H9 (cell line): Measurements from ENCODE around the gene ANXA4. TPM values are rescaled to one million over a fixed set of nuclear protein-coding genes. Genes with fewer than 3 reads are reported as not detected.
A peak's percentile ranks its signal among the peaks of the same experiment; 100 is the strongest.

Experiments used
- DNase-seq: peaks from one replicate; pipeline ENCODE4 v3.0.0-alpha.2; 2017
- H2AFZ ChIP-seq: one replicate; pipeline ENCODE4 v1.6.1; 2013; ENCODE audit warnings: mild to moderate bottlenecking, low read length, control low read depth, moderate library complexity
- H2AK5ac ChIP-seq: 2 replicates; pipeline ENCODE4 v1.6.1; 2013; ENCODE audit warnings: low read length, control low read depth, mixed read lengths; ENCODE audit not compliant: insufficient read length
- H2BK120ac ChIP-seq: one replicate; pipeline ENCODE4 v1.6.1; 2013; ENCODE audit warnings: low read depth, mild to moderate bottlenecking, low read length, control low read depth, inconsistent platforms; ENCODE audit not compliant: poor library complexity, severe bottlenecking
- H2BK12ac ChIP-seq: 2 replicates; pipeline ENCODE4 v1.6.1; 2013; ENCODE audit warnings: low read length, control low read depth, mixed read lengths, low read depth; ENCODE audit not compliant: insufficient read length
- H2BK15ac ChIP-seq: 2 replicates; pipeline ENCODE4 v1.6.1; 2013; ENCODE audit warnings: low read depth, low read length, control low read depth
- H2BK20ac ChIP-seq: one replicate; pipeline ENCODE4 v1.6.1; 2013; ENCODE audit warnings: low read depth, mild to moderate bottlenecking, low read length, control low read depth, inconsistent platforms; ENCODE audit not compliant: poor library complexity, severe bottlenecking
- H2BK5ac ChIP-seq: 2 replicates; pipeline ENCODE4 v1.6.1; 2013; ENCODE audit warnings: low read length, control low read depth, mixed read lengths; ENCODE audit not compliant: insufficient read length
- H3K14ac ChIP-seq: 2 replicates; pipeline ENCODE4 v1.6.1; 2013; ENCODE audit warnings: low read length, control low read depth; ENCODE audit not compliant: insufficient read depth
- H3K18ac ChIP-seq: 2 replicates; pipeline ENCODE4 v1.6.1; 2013; ENCODE audit warnings: low read depth, mild to moderate bottlenecking, mixed read lengths, low read length, control low read depth; ENCODE audit not compliant: insufficient read length
- H3K23ac ChIP-seq: 2 replicates; pipeline ENCODE4 v1.6.1; 2013; ENCODE audit warnings: low read length, control low read depth, mixed read lengths, low read depth; ENCODE audit not compliant: insufficient read length
- H3K23me2 ChIP-seq: 2 replicates; pipeline ENCODE4 v1.6.1; 2013; ENCODE audit warnings: low read depth, mild to moderate bottlenecking, mixed read lengths, low read length, control low read depth; ENCODE audit not compliant: insufficient read length, poor library complexity, severe bottlenecking
- H3K27ac ChIP-seq: 2 replicates; pipeline ENCODE4 v1.5.1; 2013; ENCODE audit warnings: low read length, control low read depth, mixed read lengths, low read depth; ENCODE audit not compliant: insufficient read length
- H3K27me3 ChIP-seq: 2 replicates; pipeline ENCODE4 v1.6.1; 2013; ENCODE audit warnings: low read length, control low read depth, inconsistent platforms; ENCODE audit not compliant: insufficient read depth
- H3K4ac ChIP-seq: 2 replicates; pipeline ENCODE4 v1.6.1; 2013; ENCODE audit warnings: low read depth, mild to moderate bottlenecking, control low read depth, inconsistent platforms, low read length, moderate library complexity
- H3K4me1 ChIP-seq: 2 replicates; pipeline ENCODE4 v1.6.1; 2013; ENCODE audit warnings: low read length, control low read depth, inconsistent platforms; ENCODE audit not compliant: insufficient read depth
- H3K4me2 ChIP-seq: 2 replicates; pipeline ENCODE4 v1.6.1; 2013; ENCODE audit warnings: low read length, control low read depth, mixed read lengths; ENCODE audit not compliant: insufficient read length, insufficient read depth
- H3K56ac ChIP-seq: 2 replicates; pipeline ENCODE4 v1.6.1; 2013; ENCODE audit warnings: low read depth, mild to moderate bottlenecking, mixed read lengths, low read length, control low read depth; ENCODE audit not compliant: insufficient read length
- H3K79me1 ChIP-seq: 2 replicates; pipeline ENCODE4 v1.6.1; 2013; ENCODE audit warnings: low read depth, mild to moderate bottlenecking, moderate library complexity, low read length, control low read depth, inconsistent platforms; ENCODE audit not compliant: insufficient read depth, poor library complexity, severe bottlenecking
- H3K79me2 ChIP-seq: 2 replicates; pipeline ENCODE4 v1.6.1; 2013; ENCODE audit warnings: low read length, control low read depth, inconsistent platforms; ENCODE audit not compliant: insufficient read depth
- H3K9ac ChIP-seq: 2 replicates; pipeline ENCODE4 v1.6.1; 2013; ENCODE audit warnings: low read length, control low read depth, mixed read lengths; ENCODE audit not compliant: insufficient read length; ENCODE audit errors: extremely low read depth
- H3K9me3 ChIP-seq: one replicate; pipeline ENCODE4 v1.6.1; 2013; ENCODE audit warnings: low read depth, low read length, inconsistent platforms; ENCODE audit not compliant: control insufficient read depth
- H3T11ph ChIP-seq: one replicate; pipeline ENCODE4 v1.6.1; 2013; ENCODE audit warnings: mild to moderate bottlenecking, low read length, control low read depth, inconsistent platforms
- H4K20me1 ChIP-seq: one replicate; pipeline ENCODE4 v1.6.1; 2013; ENCODE audit not compliant: control insufficient read depth, insufficient read length, insufficient read depth
- H4K5ac ChIP-seq: 2 replicates; pipeline ENCODE4 v1.6.1; 2013; ENCODE audit warnings: low read depth, mild to moderate bottlenecking, mixed read lengths, low read length, control low read depth; ENCODE audit not compliant: insufficient read length
- H4K8ac ChIP-seq: replicated peaks from 2 replicates; pipeline ENCODE4 v1.6.1; 2013; ENCODE audit warnings: low read length, control low read depth, mixed read lengths, low read depth; ENCODE audit not compliant: insufficient read length
- H4K91ac ChIP-seq: 2 replicates; pipeline ENCODE4 v1.6.1; 2013; ENCODE audit warnings: low read depth, mild to moderate bottlenecking, moderate library complexity, mixed read lengths, low read length, control low read depth; ENCODE audit not compliant: insufficient read length
- H3K27ac Mint-ChIP-seq, 3 experiments: 2 replicates in 2 of 3; 3 replicates in 1 of 3; pipeline ENCODE4 v1.8.0; 2020 to 2021; ENCODE audit warnings: mixed read lengths in 3 of 3, mild to moderate bottlenecking in 1 of 3, moderate library complexity in 1 of 3
- H3K27me3 Mint-ChIP-seq: 2 replicates; pipeline ENCODE4 v1.8.0; 2021; ENCODE audit warnings: low read depth, mild to moderate bottlenecking, moderate library complexity, mixed read lengths
- H3K36me3 Mint-ChIP-seq, 3 experiments: 2 replicates in 2 of 3; 3 replicates in 1 of 3; pipeline ENCODE4 v1.8.0; 2020 to 2021; ENCODE audit warnings: low read depth in 3 of 3, mixed read lengths in 3 of 3; ENCODE audit not compliant: insufficient read depth in 1 of 3
- H3K4me1 Mint-ChIP-seq, 2 experiments: 2 replicates each; pipeline ENCODE4 v1.8.0; 2020; ENCODE audit warnings: mixed read lengths in 2 of 2
- H3K4me3 Mint-ChIP-seq, 2 experiments: 2 replicates in 1 of 2; 3 replicates in 1 of 2; pipeline ENCODE4 v1.8.0; 2020 to 2021; ENCODE audit warnings: mild to moderate bottlenecking in 2 of 2, mixed read lengths in 2 of 2, moderate library complexity in 1 of 2
- H3K9me3 Mint-ChIP-seq, 2 experiments: 2 replicates in 1 of 2; 3 replicates in 1 of 2; pipeline ENCODE4 v1.8.0; 2020; ENCODE audit warnings: mild to moderate bottlenecking in 2 of 2, mixed read lengths in 2 of 2, moderate library complexity in 1 of 2
- CTCF ChIP-seq: fragments of 200-600 bp; sonication (generic); conservative IDR thresholded peaks from 3 replicates; pipeline ENCODE4 v1.8.0; 2021; ENCODE audit warnings: antibody characterized with exemption, mild to moderate bottlenecking
- WGBS: extraction: QIAGEN DNeasy Blood & Tissue Kit; methylation state at CpG from one replicate; pipeline ENCODE4 v1.1.7; 2013; ENCODE audit warnings: missing lambda C conversion rate, low lambda C conversion rate, mixed read lengths; ENCODE audit not compliant: insufficient read length; ENCODE audit errors: extremely low coverage; 5-methylcytosine and 5-hydroxymethylcytosine counted together
- total RNA-seq: library from RNA; stranded (reverse); gene quantifications from 2 replicates; pipeline ENCODE4 v1.2.1, GENCODE V29; 2021

The ANXA4 gene
- total RNA-seq, 1 experiment from 2014 or later, result 14.4 TPM

- no CpG with 5 or more reads among the region's 9 CpGs for WGBS
- peak overlapping the region in 1 of 2 experiments; percentile 3; a peak in 1 of 5 replicates for H3K4me3 Mint-ChIP-seq
- no peak overlapping the region; the same call in 1 of the 2 replicates for H3K4ac ChIP-seq
- peaks cover 11 to 13% of the 10 kb centered on the region in 2 experiments for H3K9me3 Mint-ChIP-seq
- H3K23me2 ChIP-seq, result no peaks in the 10 kb centered on the region
- H3K79me1 ChIP-seq, result no peaks in the 10 kb centered on the region
- H3K27ac ChIP-seq, result no peak overlapping the region
- H3K9ac ChIP-seq, result no peak overlapping the region
- H4K20me1 ChIP-seq, result no peaks in the 10 kb centered on the region
- H4K8ac ChIP-seq, result no peak overlapping the region
- no peaks in the 10 kb centered on the region for H3K79me2 ChIP-seq
- no peaks in the 10 kb centered on the region for H3K9me3 ChIP-seq
- H3K23ac ChIP-seq, result no peak overlapping the region
- no peak overlapping the region for H3K14ac ChIP-seq
- H3K27ac Mint-ChIP-seq, result peak overlapping the region; percentile 84 to 95 (median 93); a peak in 6 of 7 replicates
- peaks cover 42 to 70% of the 10 kb centered on the region in 2 experiments for H3K4me1 Mint-ChIP-seq
- H2BK15ac ChIP-seq, result no peak overlapping the region
- peak overlapping the region; percentile 18 for H3K18ac ChIP-seq
- H3T11ph ChIP-seq, result no peak overlapping the region
- no peak overlapping the region for H3K56ac ChIP-seq
- no peak for TF ChIP-seq CTCF
- no peak overlapping the region for H2BK12ac ChIP-seq
- H2BK20ac ChIP-seq, result no peak overlapping the region
- no peak overlapping the region for H4K5ac ChIP-seq
- no peaks in the 10 kb centered on the region for H3K27me3 ChIP-seq
- H2BK5ac ChIP-seq, result no peak overlapping the region
- H3K36me3 Mint-ChIP-seq, result peaks cover 2 to 12% (median 2%) of the 10 kb centered on the region in 3 experiments; a peak in 4 of 7 replicates
- H3K27me3 Mint-ChIP-seq, result no peaks in the 10 kb centered on the region
- H4K91ac ChIP-seq, result no peak overlapping the region
- H2BK120ac ChIP-seq, result no peak overlapping the region
- H3K4me1 ChIP-seq, result peaks cover 15% of the 10 kb centered on the region
- no peak for DNase-seq
- no peak overlapping the region for H2AFZ ChIP-seq
- no peak overlapping the region for H2AK5ac ChIP-seq
- no peak overlapping the region for H3K4me2 ChIP-seq
Observed at GRCh38 chr2:69776886-69777785, 35.2 kb downstream of the ANXA4 start.
